LNCaP clone FGC (cell line): ENCODE data around the gene KCNN1.

Experiments
- DNase-seq: peaks from one replicate; pipeline ENCODE4 v3.0.0-alpha.2; 2011; ENCODE audit warnings: low read depth
- H3K4me3 ChIP-seq: 2 replicates; pipeline ENCODE4 v1.5.1; 2011; ENCODE audit warnings: mild to moderate bottlenecking, low read depth, low read length, control low read depth
- TF ChIP-seq, protein P1 (sequence below): IDR thresholded peaks from 2 replicates; pipeline ENCODE4 v1.5.1; 2012; ENCODE audit warnings: mild to moderate bottlenecking; ENCODE audit not compliant: control insufficient read depth, insufficient read depth; ENCODE audit errors: extremely low read depth

Gene KCNN1

DNA sequence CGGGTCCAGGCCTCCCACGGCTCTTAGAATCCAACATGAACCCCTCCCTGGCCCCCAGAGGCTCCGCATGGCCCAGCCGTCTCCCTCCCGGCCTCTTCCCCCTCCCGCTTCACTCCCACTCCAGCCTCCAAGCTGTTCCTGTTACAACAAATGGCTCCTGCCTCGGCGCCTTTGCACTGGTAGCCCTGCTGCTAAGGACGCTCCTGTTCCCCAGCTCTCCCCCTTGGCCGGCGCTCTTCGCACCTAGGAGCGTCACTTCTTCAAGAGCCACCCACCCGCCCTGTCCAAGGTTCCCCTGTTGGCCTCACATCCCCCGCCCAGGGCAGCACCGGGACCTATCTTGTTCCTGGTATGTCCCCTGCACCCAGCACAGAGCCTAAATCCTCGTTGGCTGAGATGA is 24.7 kb upstream of the KCNN1 start:
- H3K4me3 ChIP-seq = no peak overlapping the region
- DNase-seq = no peak
- TF ChIP-seq, protein P1, sequence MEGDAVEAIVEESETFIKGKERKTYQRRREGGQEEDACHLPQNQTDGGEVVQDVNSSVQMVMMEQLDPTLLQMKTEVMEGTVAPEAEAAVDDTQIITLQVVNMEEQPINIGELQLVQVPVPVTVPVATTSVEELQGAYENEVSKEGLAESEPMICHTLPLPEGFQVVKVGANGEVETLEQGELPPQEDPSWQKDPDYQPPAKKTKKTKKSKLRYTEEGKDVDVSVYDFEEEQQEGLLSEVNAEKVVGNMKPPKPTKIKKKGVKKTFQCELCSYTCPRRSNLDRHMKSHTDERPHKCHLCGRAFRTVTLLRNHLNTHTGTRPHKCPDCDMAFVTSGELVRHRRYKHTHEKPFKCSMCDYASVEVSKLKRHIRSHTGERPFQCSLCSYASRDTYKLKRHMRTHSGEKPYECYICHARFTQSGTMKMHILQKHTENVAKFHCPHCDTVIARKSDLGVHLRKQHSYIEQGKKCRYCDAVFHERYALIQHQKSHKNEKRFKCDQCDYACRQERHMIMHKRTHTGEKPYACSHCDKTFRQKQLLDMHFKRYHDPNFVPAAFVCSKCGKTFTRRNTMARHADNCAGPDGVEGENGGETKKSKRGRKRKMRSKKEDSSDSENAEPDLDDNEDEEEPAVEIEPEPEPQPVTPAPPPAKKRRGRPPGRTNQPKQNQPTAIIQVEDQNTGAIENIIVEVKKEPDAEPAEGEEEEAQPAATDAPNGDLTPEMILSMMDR = no peak

DNA sequence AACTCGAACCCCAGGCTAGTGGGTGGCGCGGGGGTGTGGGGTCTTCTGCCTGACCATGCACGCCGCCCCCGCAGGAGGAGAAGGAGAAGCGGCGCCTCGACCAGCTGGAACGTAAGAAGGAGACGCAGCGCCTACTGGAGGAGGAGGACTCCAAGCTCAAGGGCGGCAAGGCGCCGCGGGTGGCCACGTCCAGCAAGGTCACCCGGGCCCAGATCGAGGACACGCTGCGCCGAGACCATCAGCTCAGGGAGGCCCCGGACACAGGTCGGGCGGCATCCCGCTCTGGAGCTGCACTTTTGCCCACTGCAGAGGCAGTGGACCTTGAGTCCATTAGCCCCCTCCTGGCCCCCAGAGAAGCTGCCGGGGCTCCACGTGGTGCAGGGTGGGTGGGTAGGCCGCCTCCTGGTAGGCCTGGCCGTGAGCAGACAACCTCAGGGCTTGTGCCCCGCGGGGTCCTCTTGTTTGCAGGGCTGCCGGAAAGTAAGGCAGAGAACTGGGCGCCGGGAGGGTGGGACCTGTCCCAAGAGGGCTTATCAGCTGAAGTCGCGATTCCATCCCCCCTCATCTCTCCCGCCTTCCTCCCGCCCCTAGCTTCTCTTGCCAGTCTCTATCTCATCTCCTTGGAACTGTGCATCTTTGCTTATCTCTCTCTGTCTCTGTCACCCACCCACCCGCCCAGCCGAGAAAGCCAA is 24.2 kb upstream of the KCNN1 start:
- TF ChIP-seq, protein P1 = no peak
- no peak for DNase-seq
- no peak overlapping the region for H3K4me3 ChIP-seq

GRCh38 chr19:17943274-17944221 is 23.4 kb upstream of the KCNN1 start:
- no peak for DNase-seq
- TF ChIP-seq, protein P1 = no peak
- no peak overlapping the region for H3K4me3 ChIP-seq

DNA sequence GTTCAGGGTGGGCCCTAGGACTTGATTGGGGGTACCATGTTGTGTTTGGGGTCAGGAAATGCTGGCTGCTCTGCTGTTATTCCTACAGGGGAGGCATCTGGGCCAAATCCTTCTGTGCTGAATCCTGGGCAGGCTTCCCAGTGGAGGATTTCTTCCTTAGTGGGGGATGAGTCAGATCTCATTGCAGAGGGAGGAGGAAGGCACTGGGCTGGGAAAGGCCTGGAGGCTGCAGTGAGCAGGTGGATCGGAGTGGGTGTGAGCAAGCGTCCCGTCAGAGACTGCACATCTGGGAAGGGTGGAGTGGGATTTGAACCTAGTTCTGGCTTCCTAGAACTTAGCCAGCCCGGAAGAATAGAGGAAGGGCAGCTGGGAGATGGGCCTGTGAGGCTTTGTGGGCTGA is 22.6 kb upstream of the KCNN1 start:
- no peak for DNase-seq
- TF ChIP-seq, protein P1 = no peak

DNA sequence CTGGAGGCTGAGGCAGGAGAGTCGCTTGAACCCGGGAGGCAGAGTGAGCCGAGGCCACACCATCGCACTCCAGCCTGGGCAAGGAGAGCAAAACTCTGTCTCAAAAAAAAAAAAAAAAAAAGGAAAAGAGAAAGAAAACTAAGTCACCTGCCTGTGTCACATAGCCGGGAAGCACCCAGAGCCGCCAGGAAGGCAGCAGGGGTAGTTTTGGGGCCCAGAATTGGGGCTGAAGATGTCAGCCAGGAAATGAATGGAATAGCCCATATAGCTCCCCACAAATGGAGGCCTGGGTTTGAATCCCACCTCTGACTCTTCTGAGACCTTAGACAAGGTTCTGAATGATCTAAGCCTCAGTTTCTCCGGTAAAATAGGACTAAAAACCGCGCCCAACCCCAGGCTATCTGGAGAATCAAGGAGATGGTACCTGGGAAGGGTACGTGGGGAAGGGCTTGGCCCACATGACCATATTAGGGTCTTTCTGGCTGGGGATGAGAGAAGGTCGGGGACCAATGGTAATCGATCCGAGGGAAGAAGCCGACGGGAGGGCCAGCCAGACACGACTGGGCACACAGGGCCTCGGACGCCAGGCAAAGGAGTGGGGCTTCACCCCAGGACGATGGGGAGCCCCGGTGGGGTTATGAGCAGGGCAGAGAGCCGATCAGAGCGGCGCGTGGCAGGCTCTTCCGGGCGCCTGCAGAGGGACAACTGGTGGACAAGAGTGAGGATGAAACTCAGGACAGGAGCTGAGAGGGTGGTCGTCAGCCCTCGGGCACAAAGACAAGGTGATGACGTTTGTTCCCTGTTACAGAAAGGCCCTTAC is 19.7 kb upstream of the KCNN1 start:
- peak overlapping the region; percentile 51 for H3K4me3 ChIP-seq
- TF ChIP-seq, protein P1 = no peak
- no peak for DNase-seq

More for the DNA sequence above, 22.6 kb upstream of the KCNN1 start:
- H3K4me3 ChIP-seq = no peak overlapping the region

DNA sequence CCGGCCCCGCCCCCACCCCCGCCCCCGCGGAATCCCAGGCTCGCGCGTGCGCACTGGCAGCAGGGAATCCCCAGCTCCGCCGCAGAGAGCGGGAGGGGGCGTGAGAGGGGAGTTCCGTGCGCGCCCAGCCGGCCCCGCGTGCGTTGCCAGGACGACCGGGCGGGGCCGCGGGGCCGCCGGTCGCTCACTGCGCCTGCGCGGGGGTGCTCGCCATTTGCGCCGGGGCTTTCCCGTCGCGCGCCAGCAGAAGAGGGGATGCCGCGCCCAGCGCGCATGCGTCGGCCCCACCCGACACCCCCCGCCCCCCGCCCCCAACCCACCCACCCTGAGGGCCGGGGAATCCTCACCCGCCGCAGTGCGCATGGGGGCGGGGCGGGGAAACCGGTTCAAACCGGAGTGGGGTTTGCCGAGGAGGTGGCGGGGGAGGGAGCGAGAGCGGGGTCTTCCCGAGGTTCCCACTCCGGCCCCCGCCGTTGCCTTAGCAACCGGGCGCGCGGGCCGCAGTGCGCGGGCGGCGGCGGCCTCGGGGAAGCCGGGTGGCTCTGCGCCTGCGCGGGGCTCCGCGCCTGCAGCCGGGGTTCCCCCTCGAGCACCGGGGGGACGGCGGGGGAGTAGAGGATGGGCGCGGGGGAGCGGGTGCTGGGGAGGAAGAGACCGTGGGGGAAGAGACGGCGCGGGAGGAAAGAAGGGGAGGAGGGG is 18.9 kb upstream of the KCNN1 start:
- H3K4me3 ChIP-seq = peak overlapping the region; percentile 51
- DNase-seq = peak; percentile 46
- TF ChIP-seq, protein P1 = no peak
